Astrocyte of the hippocampus (primary cell): Measurements from ENCODE around the gene SMARCD2.
"Not testable (repeated sequence)": the region's sequence is repeated elsewhere in the genome, so short reads cannot be mapped to it uniquely, and the experiment has no call there.

Source experiments
- DNase-seq: peaks from one replicate; pipeline ENCODE4 v3.0.0; 2011; ENCODE audit warnings: low read depth, low spot score

The SMARCD2 gene

GRCh38 chr17:63850401-63850800, 7.9 kb upstream of the SMARCD2 start:
- no peak for DNase-seq

GRCh38 chr17:63848834-63849689, 6.6 kb upstream of the SMARCD2 start:
- DNase-seq, result peak; percentile 92

DNA sequence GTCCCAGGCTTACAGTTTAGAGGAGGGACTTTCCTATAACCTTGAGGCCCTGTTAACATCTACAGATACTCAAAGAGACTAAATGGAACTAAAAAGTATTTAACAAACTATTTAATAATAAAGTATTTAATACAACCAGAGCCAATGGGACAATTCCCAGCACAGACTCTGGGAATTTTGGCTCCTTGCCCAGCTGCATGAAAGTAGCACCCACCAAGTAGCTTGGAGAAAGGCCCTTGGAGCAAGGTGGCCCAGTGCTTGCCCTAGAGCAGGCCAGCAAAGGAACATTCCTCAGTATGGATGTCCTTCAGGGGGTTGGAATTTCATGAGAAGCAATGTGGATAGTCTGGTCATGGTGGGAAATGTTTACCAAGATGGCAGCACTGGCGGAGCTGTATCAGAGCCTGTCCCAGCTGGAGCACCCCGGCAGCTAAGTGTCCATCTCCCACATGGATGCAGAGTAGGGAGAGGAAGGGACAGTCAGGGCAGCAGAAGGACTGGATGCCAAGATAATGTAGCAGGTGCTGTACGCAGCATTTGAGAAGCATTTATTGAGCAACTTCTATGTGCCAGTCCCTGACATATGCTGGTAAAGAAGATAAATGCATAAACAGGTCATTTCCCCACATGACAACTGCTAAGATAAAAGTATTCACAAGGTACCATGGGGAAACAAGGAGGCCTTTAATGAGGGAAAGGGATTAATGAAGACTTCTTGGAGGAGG, 5.2 kb upstream of the SMARCD2 start:
- no peak for DNase-seq

DNA sequence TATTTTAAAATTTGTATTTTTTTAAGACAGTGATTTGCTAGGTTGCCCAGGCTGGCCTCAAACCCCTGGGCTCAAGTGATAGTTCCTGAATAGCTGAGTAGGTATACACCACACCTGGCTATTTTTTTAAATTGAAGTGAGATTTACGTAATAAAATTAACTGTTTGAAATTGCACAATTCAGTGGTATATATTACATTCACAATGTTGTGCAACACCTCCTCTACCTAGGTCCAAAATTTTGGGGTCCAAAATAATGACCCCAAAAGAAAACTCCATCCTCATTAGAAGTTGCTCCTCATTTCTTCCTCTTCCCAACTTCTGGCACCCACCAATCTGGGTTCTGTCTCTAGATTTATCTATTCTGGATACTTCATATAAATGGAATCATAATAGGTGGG, 3.0 kb upstream of the SMARCD2 start:
- DNase-seq, result no peak

DNA sequence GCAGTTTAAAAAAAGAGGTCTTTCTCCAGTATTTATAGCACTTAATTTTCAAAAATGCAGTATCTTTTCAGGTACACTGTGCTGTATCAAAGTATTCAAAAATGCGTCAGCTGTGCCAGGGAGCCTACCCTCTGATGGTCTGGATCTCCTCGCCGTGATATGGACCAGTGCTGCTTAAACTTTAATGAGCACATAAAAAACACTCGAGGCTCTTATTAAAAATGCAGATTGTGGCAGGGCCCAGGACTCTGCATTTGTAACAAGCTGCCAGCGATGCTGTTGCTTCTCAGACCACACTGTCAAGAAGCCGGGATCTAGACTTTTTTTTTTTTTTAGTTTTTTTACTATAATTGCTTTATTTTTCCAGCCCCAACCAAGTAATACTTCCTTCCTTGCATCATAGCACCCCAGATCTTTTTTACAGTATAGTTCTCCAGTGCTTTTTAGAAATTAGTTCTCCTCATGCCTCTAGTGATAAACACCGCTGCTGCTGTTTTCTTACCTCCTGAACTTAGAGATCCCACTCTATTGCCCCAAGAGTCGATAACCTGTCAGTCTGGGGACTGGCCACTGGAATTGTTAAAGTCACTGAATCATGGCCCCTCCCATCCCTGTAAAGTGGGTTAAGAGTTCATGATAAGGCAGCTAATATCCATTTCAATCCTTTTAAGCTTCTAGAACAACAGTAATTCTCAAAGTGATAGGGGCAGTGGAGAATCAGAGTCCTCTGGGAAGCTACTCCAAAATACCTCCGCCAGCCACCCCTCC, 1.6 kb upstream of the SMARCD2 start:
- DNase-seq, result no peak

GRCh38 chr17:63843387-63843888, 953 bp upstream of the SMARCD2 start:
- not testable (repeated sequence) for DNase-seq

GRCh38 chr17:63842173-63842539, 329 bp downstream of the SMARCD2 start:
- no peak for DNase-seq

DNA sequence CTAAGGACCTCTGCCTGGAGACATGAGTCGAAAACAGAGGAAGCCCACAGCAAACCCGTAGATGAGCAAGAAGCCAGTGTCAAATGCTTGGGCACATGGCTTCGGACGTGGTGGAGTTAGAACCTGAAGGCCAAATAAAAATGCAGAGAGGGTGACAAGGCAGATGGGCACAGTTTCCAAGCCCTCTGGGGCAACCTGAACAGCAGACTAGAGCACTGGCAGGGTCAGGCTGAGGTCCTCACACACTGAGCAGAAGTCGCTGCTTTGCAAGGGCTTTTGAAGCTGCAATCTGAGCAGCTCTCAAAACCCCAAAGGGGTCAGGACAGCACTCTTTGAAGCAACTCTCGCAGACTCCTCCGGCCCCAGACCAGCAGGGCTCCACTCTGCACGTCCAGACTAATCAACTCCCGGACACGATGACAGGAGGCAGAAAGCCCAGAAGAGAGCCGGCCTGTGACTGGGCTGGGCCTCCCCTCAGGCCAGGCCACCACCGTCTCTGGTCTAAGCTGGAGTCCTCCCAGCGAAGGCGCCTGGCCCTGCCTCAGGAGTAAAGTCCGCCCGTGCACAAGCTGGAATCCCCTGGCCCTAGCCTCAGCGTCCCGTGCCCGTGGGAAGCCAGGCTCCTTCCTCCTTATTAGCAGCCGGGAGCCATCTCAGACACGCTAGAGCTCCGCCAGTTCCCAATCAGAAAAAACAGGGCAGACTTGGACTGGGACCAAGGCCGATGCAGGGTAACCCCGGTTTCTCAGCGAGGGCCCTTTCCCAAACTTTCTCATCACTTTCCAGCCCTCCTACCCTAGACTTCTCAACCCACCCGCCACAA, 924 bp downstream of the SMARCD2 start:
- peak; percentile 62 for DNase-seq

GRCh38 chr17:63840591-63841349, 1.7 kb downstream of the SMARCD2 start:
- DNase-seq, result no peak

DNA sequence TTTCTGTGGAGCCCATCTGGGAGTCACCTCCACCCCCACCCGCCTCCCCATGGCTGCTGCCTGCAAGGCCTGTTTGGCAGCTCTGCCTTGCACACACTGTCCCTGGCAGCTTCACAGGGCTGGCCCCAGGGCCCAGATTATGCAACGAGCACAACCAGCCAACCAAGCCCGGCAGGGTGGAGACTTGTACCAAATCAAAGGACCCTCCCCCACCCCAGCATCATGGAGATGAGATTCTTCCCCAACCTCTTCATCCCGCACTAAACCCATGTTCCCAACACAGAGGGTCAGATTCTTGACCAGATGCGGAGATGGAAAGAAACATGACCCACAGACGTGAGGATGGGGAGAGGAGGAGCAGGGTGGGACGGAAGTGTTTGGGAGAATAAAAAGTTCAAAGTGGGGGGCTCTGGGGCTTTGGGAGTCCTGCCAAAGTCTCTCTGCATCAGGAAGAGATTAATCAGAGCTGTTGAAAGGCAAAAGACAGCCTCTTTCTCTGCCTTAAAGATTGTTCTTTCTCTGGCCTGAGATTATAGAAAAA, 3.8 kb downstream of the SMARCD2 start:
- DNase-seq, result peak; percentile 58

DNA sequence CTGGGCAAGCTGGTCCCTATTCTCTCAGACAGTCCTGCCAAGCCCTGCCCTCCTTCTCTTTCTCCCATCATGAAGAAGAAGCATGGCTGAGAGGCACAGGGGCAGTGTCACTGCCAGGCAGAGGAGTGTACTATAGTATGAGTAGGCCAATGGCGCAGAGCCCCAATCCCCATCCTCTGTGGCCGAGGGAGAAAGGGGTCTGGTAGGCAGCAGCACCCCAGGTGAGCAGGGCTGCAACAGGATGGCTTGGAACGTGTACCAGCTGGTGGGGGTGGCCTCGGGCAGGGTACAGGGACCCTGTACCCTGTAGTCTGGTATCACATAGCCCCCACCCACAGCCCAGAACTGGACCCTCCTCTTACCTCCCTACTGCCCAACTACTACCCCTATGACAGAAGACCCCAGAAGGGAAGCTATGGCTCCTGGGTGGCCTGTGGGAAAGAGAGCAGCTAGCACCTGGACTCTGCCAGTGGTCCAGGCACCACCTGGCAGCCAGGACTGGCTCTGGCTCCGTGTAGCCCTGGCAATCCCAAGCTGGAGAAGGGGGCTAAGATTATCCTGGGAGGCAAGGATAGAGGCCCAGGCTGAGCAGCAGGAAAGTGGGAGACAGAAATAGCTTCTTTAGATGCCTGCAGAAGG, 4.4 kb downstream of the SMARCD2 start:
- no peak for DNase-seq

GRCh38 chr17:63837480-63837879, 5.0 kb downstream of the SMARCD2 start:
- DNase-seq, result no peak

GRCh38 chr17:63836811-63837210, 5.7 kb downstream of the SMARCD2 start:
- DNase-seq, result no peak

GRCh38 chr17:63835167-63835720, 7.2 kb downstream of the SMARCD2 start:
- DNase-seq, result no peak

DNA sequence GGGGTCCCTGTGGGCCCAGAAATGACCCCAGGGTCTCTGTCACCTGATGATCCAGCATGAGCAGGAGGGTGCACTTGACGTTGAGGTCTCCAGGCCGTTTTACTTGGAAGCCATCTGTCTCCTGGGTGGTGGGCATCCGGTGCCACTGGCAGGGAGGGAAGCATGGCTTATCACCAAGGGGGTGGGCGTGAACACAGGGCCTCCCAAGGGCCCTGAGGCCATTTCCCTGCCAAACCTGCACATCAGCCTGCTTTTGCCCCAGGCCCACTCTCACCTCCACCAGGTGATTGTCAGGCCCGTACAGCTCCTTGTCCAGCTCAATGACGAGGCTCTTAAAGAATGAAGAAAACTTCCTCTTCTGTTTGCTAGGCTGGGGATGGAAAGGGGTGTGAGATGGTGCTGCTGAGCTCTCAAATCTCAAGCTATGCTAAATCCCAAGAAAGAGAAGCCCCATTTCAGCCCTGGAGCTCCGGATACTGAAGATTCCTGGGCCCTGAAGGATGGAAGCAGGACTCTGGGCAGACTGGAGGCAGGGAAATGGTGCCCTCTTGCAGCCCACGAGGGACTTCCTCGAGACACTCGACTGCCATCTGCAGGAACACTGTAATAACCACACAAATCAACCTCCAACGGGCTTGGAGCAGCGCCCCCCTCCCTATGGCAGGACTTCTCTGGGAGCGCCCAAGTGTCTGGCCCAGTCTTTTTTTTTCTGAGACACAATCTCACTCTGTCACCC, 7.9 kb downstream of the SMARCD2 start:
- peak; percentile 84 for DNase-seq

- DNase-seq, result no peak
Observed at GRCh38 chr17:63833741-63834373, 8.6 kb downstream of the SMARCD2 start.

DNA sequence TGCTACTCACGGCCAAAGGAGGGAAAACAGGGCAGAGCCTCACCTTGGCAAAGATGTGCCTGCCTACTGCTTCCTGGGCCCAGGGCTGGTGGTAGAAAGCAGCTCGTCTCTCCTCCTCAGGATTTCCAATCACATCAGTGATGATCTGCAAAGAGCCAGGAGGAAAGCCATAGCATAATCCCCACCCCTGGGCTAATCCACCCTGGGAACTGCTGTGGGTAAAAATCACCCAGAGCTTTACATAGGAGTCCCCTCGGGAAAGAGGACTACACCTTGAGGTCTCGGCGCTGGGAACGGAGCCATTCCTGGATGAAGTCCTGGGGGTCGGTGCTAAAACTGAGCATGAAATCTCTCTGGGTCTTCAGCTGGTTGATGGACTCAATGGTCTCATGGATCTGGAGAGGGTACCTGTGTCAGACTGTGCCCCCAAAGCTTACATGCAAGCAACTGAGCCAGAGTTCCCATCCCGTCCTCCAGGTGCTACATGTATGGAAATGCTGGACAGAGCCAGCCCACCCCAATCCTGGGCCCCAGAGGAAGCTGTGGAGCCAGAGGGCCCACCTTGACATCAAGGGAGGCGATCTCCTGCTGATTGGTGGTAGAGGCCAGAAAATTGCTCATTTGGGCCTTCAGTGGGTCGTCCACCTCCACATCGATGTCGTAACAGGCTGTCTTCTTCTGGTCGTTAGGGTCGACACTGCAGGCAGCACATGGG, 9.3 kb downstream of the SMARCD2 start:
- no peak for DNase-seq

DNA sequence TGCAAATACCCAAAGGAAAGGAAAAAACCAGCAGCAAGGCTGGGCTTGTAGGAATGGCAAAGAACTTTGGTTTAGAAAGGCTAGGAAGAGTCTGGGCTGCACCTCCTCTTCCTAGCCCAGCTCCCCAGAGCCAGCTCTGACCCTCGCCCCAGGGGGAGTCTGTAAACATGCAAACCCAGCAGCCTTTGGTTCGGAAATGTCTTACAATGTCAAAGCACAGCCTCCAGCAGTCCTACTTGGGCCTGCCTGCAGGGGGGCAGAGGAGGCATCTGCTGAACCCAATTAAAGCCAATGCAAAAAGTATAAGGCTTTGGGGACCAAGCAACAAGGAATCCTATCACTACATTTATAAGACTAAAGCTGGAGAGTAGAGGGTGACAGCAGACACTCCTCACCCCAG, 10.0 kb downstream of the SMARCD2 start:
- DNase-seq, result no peak
